ENCODE data around the gene LCE1D. TPM values are rescaled to one million over a fixed set of nuclear protein-coding genes. Genes with fewer than 3 reads are reported as not detected.

The LCE1D gene
- total RNA-seq, 1 donor from 2014 or later, result not detected

DNA sequence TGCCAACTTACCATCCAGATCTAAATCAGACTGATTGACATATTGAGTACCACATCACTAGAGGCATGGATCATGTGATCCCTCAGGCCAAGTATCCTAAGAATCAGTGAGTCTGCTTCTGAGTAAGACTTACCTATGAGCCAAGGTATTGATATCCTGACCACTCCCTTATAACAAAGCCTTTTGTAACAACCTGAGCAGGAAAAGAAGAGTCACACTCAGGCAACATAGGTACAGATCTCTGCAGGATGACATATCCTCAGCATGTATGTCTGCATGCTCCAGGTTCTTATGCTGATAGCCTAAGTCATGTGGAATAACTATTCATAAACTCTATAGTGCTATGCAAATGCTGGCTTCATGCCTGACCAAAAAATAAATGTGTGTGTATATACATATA, 28.4 kb downstream of the LCE1D start:
- H3K36me3 Mint-ChIP-seq (ENCODE audit: unreplicated experiment), result no peaks in the 10 kb centered on the region
- H3K27ac Mint-ChIP-seq (ENCODE audit: unreplicated experiment), result no peak overlapping the region
- H3K4me3 Mint-ChIP-seq (ENCODE audit: unreplicated experiment), result no peak overlapping the region
- H3K4me1 Mint-ChIP-seq (ENCODE audit: low read depth, unreplicated experiment), result no peaks in the 10 kb centered on the region
- no peaks in the 10 kb centered on the region for H3K27me3 Mint-ChIP-seq (ENCODE audit: unreplicated experiment)
- no peak for DNase-seq
- TF ChIP-seq, protein P1, sequence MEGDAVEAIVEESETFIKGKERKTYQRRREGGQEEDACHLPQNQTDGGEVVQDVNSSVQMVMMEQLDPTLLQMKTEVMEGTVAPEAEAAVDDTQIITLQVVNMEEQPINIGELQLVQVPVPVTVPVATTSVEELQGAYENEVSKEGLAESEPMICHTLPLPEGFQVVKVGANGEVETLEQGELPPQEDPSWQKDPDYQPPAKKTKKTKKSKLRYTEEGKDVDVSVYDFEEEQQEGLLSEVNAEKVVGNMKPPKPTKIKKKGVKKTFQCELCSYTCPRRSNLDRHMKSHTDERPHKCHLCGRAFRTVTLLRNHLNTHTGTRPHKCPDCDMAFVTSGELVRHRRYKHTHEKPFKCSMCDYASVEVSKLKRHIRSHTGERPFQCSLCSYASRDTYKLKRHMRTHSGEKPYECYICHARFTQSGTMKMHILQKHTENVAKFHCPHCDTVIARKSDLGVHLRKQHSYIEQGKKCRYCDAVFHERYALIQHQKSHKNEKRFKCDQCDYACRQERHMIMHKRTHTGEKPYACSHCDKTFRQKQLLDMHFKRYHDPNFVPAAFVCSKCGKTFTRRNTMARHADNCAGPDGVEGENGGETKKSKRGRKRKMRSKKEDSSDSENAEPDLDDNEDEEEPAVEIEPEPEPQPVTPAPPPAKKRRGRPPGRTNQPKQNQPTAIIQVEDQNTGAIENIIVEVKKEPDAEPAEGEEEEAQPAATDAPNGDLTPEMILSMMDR (IDR thresholded peaks at IDR 0.05; ENCODE audit: partially characterized antibody, unreplicated experiment), result no peak
- H3K9me3 Mint-ChIP-seq (ENCODE audit: unreplicated experiment), result peaks cover 2% of the 10 kb centered on the region

DNA sequence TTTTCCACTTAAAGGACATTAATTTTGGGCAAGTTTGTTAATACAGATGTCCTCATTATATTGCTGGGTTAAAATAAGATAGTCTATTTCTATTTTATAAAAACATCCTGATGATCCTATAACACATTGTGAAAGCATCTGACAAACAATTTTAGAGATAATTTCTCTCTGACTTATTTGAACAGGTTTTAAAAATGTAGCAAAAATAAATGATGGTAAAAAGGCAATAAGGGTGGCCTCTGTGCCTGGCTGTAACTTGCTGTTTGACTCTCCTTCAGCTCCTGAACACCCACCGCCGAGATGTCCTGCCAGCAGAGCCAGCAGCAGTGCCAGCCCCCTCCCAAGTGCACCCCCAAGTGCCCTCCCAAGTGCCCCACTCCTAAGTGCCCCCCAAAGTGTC, 30.7 kb downstream of the LCE1D start, which contains the start of gene LCE1A:
LCE1A (plus strand) TSS at position 301 of the 400 bp plus-strand sequence; CDS start at position 301, 0 bp downstream.
- no peak for DNase-seq
- TF ChIP-seq, protein P1 (IDR thresholded peaks at IDR 0.05; ENCODE audit: partially characterized antibody, unreplicated experiment), result no peak
- Mint-ChIP-seq H3K9me3 (ENCODE audit: unreplicated experiment) (peaks cover 7% of the 10 kb centered on the region), H3K36me3 (ENCODE audit: unreplicated experiment) (no peaks in the 10 kb centered on the region), H3K4me1 (ENCODE audit: low read depth, unreplicated experiment) (no peaks in the 10 kb centered on the region), H3K27ac (ENCODE audit: unreplicated experiment) (no peak within 1 kb of the TSS), H3K4me3 (ENCODE audit: unreplicated experiment) (no peak within 1 kb of the TSS), H3K27me3 (ENCODE audit: unreplicated experiment) (peaks cover 4% of the 10 kb centered on the region)

DNA sequence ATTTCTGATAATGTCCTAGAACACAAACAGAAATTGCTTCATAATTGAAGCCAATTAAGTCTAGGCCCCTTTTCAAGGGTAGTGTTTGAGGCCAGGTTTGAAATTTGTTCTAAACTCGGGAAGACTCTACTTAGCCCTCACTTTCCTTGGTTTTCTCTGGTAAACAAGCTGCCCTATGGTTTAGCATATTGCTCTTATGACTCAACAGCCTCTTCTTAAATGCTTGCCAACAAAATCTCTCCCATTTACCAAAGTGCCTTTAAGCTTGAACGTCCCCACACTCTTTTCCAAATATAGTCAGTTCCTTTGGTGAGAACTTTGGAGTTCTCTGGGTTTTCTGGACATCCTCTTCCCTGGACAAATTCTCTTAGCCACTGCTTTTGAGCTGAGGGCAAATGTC, 40.3 kb downstream of the LCE1D start:
- TF ChIP-seq, protein P1 (IDR thresholded peaks at IDR 0.05; ENCODE audit: partially characterized antibody, unreplicated experiment), result no peak
- no peaks in the 10 kb centered on the region for H3K4me1 Mint-ChIP-seq (ENCODE audit: low read depth, unreplicated experiment)
- H3K27ac Mint-ChIP-seq (ENCODE audit: unreplicated experiment), result no peak overlapping the region
- peaks cover 4% of the 10 kb centered on the region for H3K9me3 Mint-ChIP-seq (ENCODE audit: unreplicated experiment)
- H3K36me3 Mint-ChIP-seq (ENCODE audit: unreplicated experiment), result no peaks in the 10 kb centered on the region
- H3K4me3 Mint-ChIP-seq (ENCODE audit: unreplicated experiment), result no peak overlapping the region
- no peaks in the 10 kb centered on the region for H3K27me3 Mint-ChIP-seq (ENCODE audit: unreplicated experiment)
- DNase-seq, result no peak

DNA sequence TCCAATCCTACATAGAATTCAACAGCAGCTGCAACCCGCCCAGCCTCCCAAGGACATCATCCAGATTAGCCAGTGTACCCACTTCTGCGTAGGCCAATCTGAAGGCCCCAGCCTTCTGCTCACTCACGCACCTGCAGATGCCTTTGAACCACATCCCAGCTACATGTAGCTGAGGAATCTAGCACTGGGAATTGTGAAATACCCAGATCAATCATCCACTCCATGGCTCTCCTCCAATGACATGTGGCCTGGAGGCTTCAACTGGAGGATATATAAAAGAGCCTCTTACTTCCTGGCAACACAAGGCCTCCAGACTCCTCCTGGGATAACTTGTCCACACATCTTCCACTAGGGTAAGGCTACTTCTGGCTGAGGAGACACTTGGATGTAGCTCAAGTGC, 46.0 kb downstream of the LCE1D start, which contains the start of gene LCE6A:
LCE6A (plus strand) TSS at position 301 of the 400 bp plus-strand sequence. CDS start 665 bp downstream, outside the sequence.
- no peaks in the 10 kb centered on the region for H3K4me1 Mint-ChIP-seq (ENCODE audit: low read depth, unreplicated experiment)

More for the DNA sequence above, 46.0 kb downstream of the LCE1D start, which contains the start of gene LCE6A:
- H3K4me3 Mint-ChIP-seq (ENCODE audit: unreplicated experiment), result no peak within 1 kb of the TSS
- H3K36me3 Mint-ChIP-seq (ENCODE audit: unreplicated experiment), result no peaks in the 10 kb centered on the region
- H3K9me3 Mint-ChIP-seq (ENCODE audit: unreplicated experiment), result peaks cover 2% of the 10 kb centered on the region
- DNase-seq, result no peak
- H3K27ac Mint-ChIP-seq (ENCODE audit: unreplicated experiment), result no peak within 1 kb of the TSS
- TF ChIP-seq, protein P1 (IDR thresholded peaks at IDR 0.05; ENCODE audit: partially characterized antibody, unreplicated experiment), result no peak
- peaks cover 1% of the 10 kb centered on the region for H3K27me3 Mint-ChIP-seq (ENCODE audit: unreplicated experiment)

Other genes starting within 250 kb of the LCE1D start
- gene LCE3E, start 229.9 kb upstream of the LCE1D start, total RNA-seq (ENCODE audit: unreplicated experiment), result not detected
- not detected for gene LCE3D, start 216.2 kb upstream of the LCE1D start, total RNA-seq (ENCODE audit: unreplicated experiment)
- gene LCE3C, start 196.5 kb upstream of the LCE1D start, total RNA-seq (ENCODE audit: unreplicated experiment), result not detected
- not detected for gene LCE3B, start 182.9 kb upstream of the LCE1D start, total RNA-seq (ENCODE audit: unreplicated experiment)
- gene LCE3A, start 173.6 kb upstream of the LCE1D start, total RNA-seq (ENCODE audit: unreplicated experiment), result not detected
- not detected for gene LCE2D, start 133.3 kb upstream of the LCE1D start, total RNA-seq (ENCODE audit: unreplicated experiment)
- not detected for gene LCE2C, start 121.4 kb upstream of the LCE1D start, total RNA-seq (ENCODE audit: unreplicated experiment)
- gene LCE2B, start 110.6 kb upstream of the LCE1D start, total RNA-seq (ENCODE audit: unreplicated experiment), result not detected
- gene LCE2A, start 98.4 kb upstream of the LCE1D start, total RNA-seq (ENCODE audit: unreplicated experiment), result not detected
- gene LCE4A, start 88.6 kb upstream of the LCE1D start, total RNA-seq (ENCODE audit: unreplicated experiment), result not detected
- gene KPRP, start 38.7 kb upstream of the LCE1D start, total RNA-seq (ENCODE audit: unreplicated experiment), result not detected
- gene LCE1F, start 21.6 kb upstream of the LCE1D start, total RNA-seq (ENCODE audit: unreplicated experiment), result not detected
- gene LCE1E, start 10.5 kb upstream of the LCE1D start, total RNA-seq (ENCODE audit: unreplicated experiment), result not detected
- not detected for gene LCE1C, start 9.9 kb downstream of the LCE1D start, total RNA-seq (ENCODE audit: unreplicated experiment)
- not detected for gene LCE1B, start 15.2 kb downstream of the LCE1D start, total RNA-seq (ENCODE audit: unreplicated experiment)
- gene LCE1A, start 30.8 kb downstream of the LCE1D start, total RNA-seq (ENCODE audit: unreplicated experiment), result not detected
- not detected for gene LCE6A, start 46.1 kb downstream of the LCE1D start, total RNA-seq (ENCODE audit: unreplicated experiment)
- not detected for gene LCE7A, start 63.3 kb downstream of the LCE1D start, total RNA-seq (ENCODE audit: unreplicated experiment)
- not detected for gene SMCP, start 81.6 kb downstream of the LCE1D start, total RNA-seq (ENCODE audit: unreplicated experiment)
- not detected for gene IVL, start 111.8 kb downstream of the LCE1D start, total RNA-seq (ENCODE audit: unreplicated experiment)
- gene SPRR5, start 150.5 kb downstream of the LCE1D start, total RNA-seq (ENCODE audit: unreplicated experiment), result not detected
- gene SPRR4, start 173.9 kb downstream of the LCE1D start, total RNA-seq (ENCODE audit: unreplicated experiment), result not detected
- gene SPRR1A, start 187.4 kb downstream of the LCE1D start, total RNA-seq (ENCODE audit: unreplicated experiment), result not detected
- gene SPRR3, start 205.0 kb downstream of the LCE1D start, total RNA-seq (ENCODE audit: unreplicated experiment), result not detected
- not detected for gene SPRR1B, start 234.5 kb downstream of the LCE1D start, total RNA-seq (ENCODE audit: unreplicated experiment)
- gene SPRR2D, start 244.4 kb downstream of the LCE1D start, total RNA-seq (ENCODE audit: unreplicated experiment), result not detected

Data from glutamatergic neuron (in vitro differentiated cells).